HG03558 (cell line): Measurements from ENCODE around the gene GPBAR1.

Source experiments
- ATAC-seq: cut with Tn5 transposase; IDR thresholded peaks from one replicate; pipeline ENCODE4 v1.9.1; 2021; ENCODE audit warnings: moderate number of reproducible peaks; ENCODE audit not compliant: unreplicated experiment; ENCODE audit errors: extremely low read depth

Gene GPBAR1

GRCh38 chr2:218282173-218282991 is 21.6 kb downstream of the GPBAR1 start:
- no peak for ATAC-seq

GRCh38 chr2:218284106-218284811 is 23.4 kb downstream of the GPBAR1 start:
- ATAC-seq = peak; percentile 35

- no peak for ATAC-seq
These were observed 24.8 kb downstream of the GPBAR1 start for GRCh38 chr2:218285604-218286003.

- peak; percentile 45 for ATAC-seq
These were observed 26.0 kb downstream of the GPBAR1 start for GRCh38 chr2:218286570-218287459.

- ATAC-seq = no peak
These were observed 29.0 kb downstream of the GPBAR1 start for GRCh38 chr2:218289639-218290315.

GRCh38 chr2:218290316-218291261 is 29.8 kb downstream of the GPBAR1 start:
- ATAC-seq = peak; percentile 35

- ATAC-seq = no peak
These were observed 30.7 kb downstream of the GPBAR1 start for GRCh38 chr2:218291318-218292047.

GRCh38 chr2:218292048-218293014 is 31.5 kb downstream of the GPBAR1 start, which contains the start of gene TMBIM1:
Gene TMBIM1, minus strand, starts transcription at chr2:218292503. Its CDS starts 10,362 bp downstream, at chr2:218282141.
- peak; percentile 54 for ATAC-seq

- ATAC-seq = no peak
These were observed 33.1 kb downstream of the GPBAR1 start for GRCh38 chr2:218293715-218294429.

- ATAC-seq = no peak
These were observed 33.7 kb downstream of the GPBAR1 start for GRCh38 chr2:218294430-218295022.

GRCh38 chr2:218295029-218295428 is 34.2 kb downstream of the GPBAR1 start:
- ATAC-seq = no peak

GRCh38 chr2:218296200-218296599 is 35.4 kb downstream of the GPBAR1 start:
- ATAC-seq = no peak

- ATAC-seq = no peak
These were observed 36.0 kb downstream of the GPBAR1 start for GRCh38 chr2:218296847-218297246.

GRCh38 chr2:218298314-218298875 is 37.6 kb downstream of the GPBAR1 start:
- ATAC-seq = no peak

- no peak for ATAC-seq
These were observed 39.3 kb downstream of the GPBAR1 start for GRCh38 chr2:218300141-218300540.
